IMR-90 (cell line): ENCODE measurements around the gene TPST1.

ENCODE experiments used
- CEBPB ChIP-seq: IDR thresholded peaks from 2 replicates; pipeline ENCODE4 v1.6.1; 2012; ENCODE audit warnings: low read depth, low read length, improper control_type of control experiment
- CHD1 ChIP-seq: IDR thresholded peaks from 2 replicates; pipeline ENCODE4 v1.6.1; 2012; ENCODE audit warnings: low read depth, low read length, improper control_type of control experiment
- CTCF ChIP-seq: conservative IDR thresholded peaks from 2 replicates; pipeline ENCODE4 v1.5.1; 2012; ENCODE audit warnings: mild to moderate bottlenecking, low read depth, low read length, improper control_type of control experiment
- ELK1 ChIP-seq: fragments of 150-350 bp; IDR thresholded peaks from 2 replicates; pipeline ENCODE4 v1.6.1; 2016; ENCODE audit warnings: low read depth, mild to moderate bottlenecking, low read length, moderate library complexity, borderline replicate concordance
- FOS ChIP-seq: fragments of 150-350 bp; IDR thresholded peaks from 2 replicates; pipeline ENCODE4 v1.6.1; 2016; ENCODE audit warnings: low read depth, low read length
- POLR2A ChIP-seq: IDR thresholded peaks from 2 replicates; pipeline ENCODE4 v1.6.1; 2012; ENCODE audit warnings: mild to moderate bottlenecking, low read depth, low read length
- RAD21 ChIP-seq: IDR thresholded peaks from 2 replicates; pipeline ENCODE4 v1.6.1; 2012; ENCODE audit warnings: low read length, improper control_type of control experiment

- TF ChIP-seq CTCF (no peak), ELK1 (no peak), RAD21 (no peak; the same call in 1 of the 2 replicates), CHD1 (no peak), FOS (peak; percentile 45; the same call in 1 of the 2 replicates), POLR2A (no peak), CEBPB (peak; percentile 90)
These were observed 62.1 kb downstream of the TPST1 start for GRCh38 chr7:66267249-66267648.
